ENCODE measurements around the gene TUBB3. TPM values are rescaled to one million over a fixed set of nuclear protein-coding genes. Genes with fewer than 3 reads are reported as not detected.

TUBB3 gene
- total RNA-seq, 1 experiment from 2014 or later: 205 TPM

GRCh38 chr16:89898201-89898967, 24.8 kb upstream of the TUBB3 start:
- no peaks in the 10 kb centered on the region for H3K9me3 ChIP-seq (ENCODE audit: control insufficient read depth, insufficient read depth, low read depth, low read length)
- CTCF ChIA-PET: no interaction called here
- H3K36me3 ChIP-seq (ENCODE audit: control insufficient read depth, insufficient read depth, low read length): no peaks in the 10 kb centered on the region; the same call in 1 of the 2 replicates
- no peak for ATAC-seq
- H3K27ac ChIP-seq (ENCODE audit: low read length): no peak overlapping the region
- DNase-seq (ENCODE audit: low read depth, low spot score): no peak
- H3K4me1 ChIP-seq (ENCODE audit: control insufficient read depth, insufficient read depth, low read length): no peaks in the 10 kb centered on the region
- POLR2A ChIA-PET: no interaction called here
- TF ChIP-seq REST (IDR thresholded peaks at IDR 0.05; ENCODE audit: insufficient read depth in 1 of 2, low read depth in 2 of 2, low read length in 1 of 2) (no peak), SIN3A (IDR thresholded peaks at IDR 0.05; ENCODE audit: borderline replicate concordance, insufficient read depth, low read depth, low read length) (no peak), TCF7L2 (IDR thresholded peaks at IDR 0.05; ENCODE audit: low read depth, low read length) (no peak), CTCF (IDR thresholded peaks at IDR 0.05) (no peak), POLR2AphosphoS5 (IDR thresholded peaks at IDR 0.05; ENCODE audit: low read depth, low read length) (no peak)
- intact Hi-C loops (cut with micrococcal nuclease; ENCODE audit: unreplicated experiment): no loop called here
- H3K27me3 ChIP-seq (ENCODE audit: control insufficient read depth, insufficient read depth, low read length): no peaks in the 10 kb centered on the region
- no TSS peak for BruUV-seq (replicated peaks)
- H3K4me3 ChIP-seq (ENCODE audit: low read depth in 2 of 2, low read length in 2 of 2): no peak overlapping the region
- in situ Hi-C loops (cut with HindIII; ENCODE audit: low pct_unique_long_range_greater_than_20kb, low sequenced_read_pairs): no loop called here

- Histone ChIP-seq H3K27ac (ENCODE audit: low read length) (no peak overlapping the region), H3K4me1 (ENCODE audit: control insufficient read depth, insufficient read depth, low read length) (no peaks in the 10 kb centered on the region), H3K27me3 (ENCODE audit: control insufficient read depth, insufficient read depth, low read length) (no peaks in the 10 kb centered on the region), H3K9me3 (ENCODE audit: control insufficient read depth, insufficient read depth, low read depth, low read length) (no peaks in the 10 kb centered on the region), H3K4me3 (ENCODE audit: low read depth in 2 of 2, low read length in 2 of 2) (no peak overlapping the region), H3K36me3 (ENCODE audit: control insufficient read depth, insufficient read depth, low read length) (no peaks in the 10 kb centered on the region; the same call in 1 of the 2 replicates)
- ATAC-seq (no peak), DNase-seq (ENCODE audit: low read depth, low spot score) (no peak)
- ChIA-PET CTCF (no interaction called here), POLR2A (no interaction called here)
- intact Hi-C loops (cut with micrococcal nuclease; ENCODE audit: unreplicated experiment) (no loop called here), in situ Hi-C loops (cut with HindIII; ENCODE audit: low pct_unique_long_range_greater_than_20kb, low sequenced_read_pairs) (no loop called here)
- no TSS peak for BruUV-seq (replicated peaks)
- TF ChIP-seq TCF7L2 (IDR thresholded peaks at IDR 0.05; ENCODE audit: low read depth, low read length): no peak
Measured at GRCh38 chr16:89899879-89900481, 23.2 kb upstream of the TUBB3 start.

DNA sequence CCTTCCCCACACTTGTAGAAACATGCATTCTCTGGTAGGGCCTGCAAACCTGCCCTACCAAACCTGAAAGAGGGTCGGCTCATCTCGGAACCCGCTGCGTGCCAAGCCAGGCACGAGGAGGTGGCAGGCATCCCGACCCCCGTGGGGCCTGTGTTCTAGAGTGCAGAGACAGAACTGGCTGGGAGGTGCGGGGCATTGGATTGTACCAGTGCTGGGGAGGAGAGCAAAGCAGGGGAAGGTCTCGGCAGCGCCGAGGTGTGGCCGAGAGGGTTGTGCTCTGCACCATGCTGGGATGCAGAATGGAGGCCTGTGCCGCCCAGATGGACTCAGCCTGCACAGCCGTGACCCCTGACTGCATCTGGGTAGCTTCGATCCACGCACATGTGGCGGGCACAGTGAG, 22.3 kb upstream of the TUBB3 start:
- no peaks in the 10 kb centered on the region for H3K9me3 ChIP-seq (ENCODE audit: control insufficient read depth, insufficient read depth, low read depth, low read length)
- H3K4me1 ChIP-seq (ENCODE audit: control insufficient read depth, insufficient read depth, low read length): no peaks in the 10 kb centered on the region
- H3K27me3 ChIP-seq (ENCODE audit: control insufficient read depth, insufficient read depth, low read length): no peaks in the 10 kb centered on the region
- no peak overlapping the region for H3K27ac ChIP-seq (ENCODE audit: low read length)
- DNase-seq (ENCODE audit: low read depth, low spot score) (no peak), ATAC-seq (no peak)
- POLR2A ChIA-PET: no interaction called here
- intact Hi-C loops (cut with micrococcal nuclease; ENCODE audit: unreplicated experiment): no loop called here
- CTCF ChIA-PET: no interaction called here
- BruUV-seq (replicated peaks): TSS peak; percentile 26
- no peaks in the 10 kb centered on the region; the same call in 1 of the 2 replicates for H3K36me3 ChIP-seq (ENCODE audit: control insufficient read depth, insufficient read depth, low read length)
- TF ChIP-seq TCF7L2 (IDR thresholded peaks at IDR 0.05; ENCODE audit: low read depth, low read length): no peak
- TF ChIP-seq CTCF (IDR thresholded peaks at IDR 0.05): no peak
- TF ChIP-seq SIN3A (IDR thresholded peaks at IDR 0.05; ENCODE audit: borderline replicate concordance, insufficient read depth, low read depth, low read length): no peak
- TF ChIP-seq REST (IDR thresholded peaks at IDR 0.05; ENCODE audit: insufficient read depth in 1 of 2, low read depth in 2 of 2, low read length in 1 of 2): no peak
- no peak for TF ChIP-seq POLR2AphosphoS5 (IDR thresholded peaks at IDR 0.05; ENCODE audit: low read depth, low read length)
- in situ Hi-C loops (cut with HindIII; ENCODE audit: low pct_unique_long_range_greater_than_20kb, low sequenced_read_pairs): no loop called here
- no peak overlapping the region for H3K4me3 ChIP-seq (ENCODE audit: low read depth in 2 of 2, low read length in 2 of 2)
